GM21360 (cell line): ENCODE measurements around the gene TMEM63A.

ENCODE experiments used
- ATAC-seq: cut with Tn5 transposase; IDR thresholded peaks from one replicate; pipeline ENCODE4 v1.9.1; 2021; ENCODE audit warnings: mild to moderate bottlenecking, moderate library complexity; ENCODE audit not compliant: unreplicated experiment

The TMEM63A gene

DNA sequence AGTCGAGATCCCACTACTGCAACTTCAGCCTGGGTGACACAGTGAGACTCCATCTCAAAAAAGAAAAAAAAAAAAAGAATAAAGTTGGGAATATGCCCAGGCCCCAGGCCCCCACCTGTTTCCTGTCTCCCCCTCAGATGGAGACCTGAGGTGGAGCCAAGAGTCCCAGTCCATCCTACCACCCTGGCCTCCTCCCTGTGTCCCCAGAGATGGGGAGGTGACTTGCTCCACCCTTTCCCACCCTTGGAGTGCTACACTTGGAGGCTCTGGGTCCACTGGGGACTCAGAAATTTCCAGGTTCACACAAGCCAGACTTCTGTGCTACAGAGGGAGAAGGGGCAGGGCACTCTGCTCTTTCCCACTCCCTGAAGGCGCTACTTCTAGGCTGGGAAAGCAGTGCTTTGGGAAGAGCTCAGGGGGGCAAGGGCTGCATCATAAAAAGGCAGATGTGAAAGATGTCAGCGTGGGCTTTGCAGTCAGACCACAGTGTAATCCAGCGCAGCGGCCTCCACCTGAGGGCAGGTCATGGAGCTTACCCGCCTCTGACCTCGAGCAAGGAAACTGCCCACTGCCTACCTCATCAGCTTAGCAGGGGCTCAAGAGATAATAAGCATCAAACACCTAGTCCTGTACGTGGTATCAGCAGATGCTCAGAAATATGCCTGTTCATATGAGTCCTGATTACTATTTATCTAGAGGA is 13.4 kb downstream of the TMEM63A start:
- ATAC-seq, result no peak

DNA sequence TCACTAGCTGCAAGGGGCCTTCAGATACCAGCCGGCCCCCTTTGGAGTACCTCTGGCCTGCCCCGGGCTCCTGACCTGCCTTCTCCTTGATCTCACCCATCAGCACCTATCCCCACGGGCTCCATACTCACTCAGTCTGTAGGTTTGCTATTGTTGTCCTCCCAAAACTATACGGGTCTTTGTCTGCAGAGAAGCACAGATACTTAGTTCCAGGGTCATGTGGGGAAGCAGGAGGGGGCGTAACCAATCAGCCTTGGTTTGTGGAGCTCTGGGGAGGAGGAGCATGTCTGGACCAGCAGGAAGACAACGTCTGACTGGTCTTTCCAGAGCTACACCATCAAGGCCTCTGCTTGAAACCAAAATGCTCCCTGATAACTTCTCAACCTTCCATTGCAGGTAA is 15.2 kb downstream of the TMEM63A start:
- no peak for ATAC-seq

DNA sequence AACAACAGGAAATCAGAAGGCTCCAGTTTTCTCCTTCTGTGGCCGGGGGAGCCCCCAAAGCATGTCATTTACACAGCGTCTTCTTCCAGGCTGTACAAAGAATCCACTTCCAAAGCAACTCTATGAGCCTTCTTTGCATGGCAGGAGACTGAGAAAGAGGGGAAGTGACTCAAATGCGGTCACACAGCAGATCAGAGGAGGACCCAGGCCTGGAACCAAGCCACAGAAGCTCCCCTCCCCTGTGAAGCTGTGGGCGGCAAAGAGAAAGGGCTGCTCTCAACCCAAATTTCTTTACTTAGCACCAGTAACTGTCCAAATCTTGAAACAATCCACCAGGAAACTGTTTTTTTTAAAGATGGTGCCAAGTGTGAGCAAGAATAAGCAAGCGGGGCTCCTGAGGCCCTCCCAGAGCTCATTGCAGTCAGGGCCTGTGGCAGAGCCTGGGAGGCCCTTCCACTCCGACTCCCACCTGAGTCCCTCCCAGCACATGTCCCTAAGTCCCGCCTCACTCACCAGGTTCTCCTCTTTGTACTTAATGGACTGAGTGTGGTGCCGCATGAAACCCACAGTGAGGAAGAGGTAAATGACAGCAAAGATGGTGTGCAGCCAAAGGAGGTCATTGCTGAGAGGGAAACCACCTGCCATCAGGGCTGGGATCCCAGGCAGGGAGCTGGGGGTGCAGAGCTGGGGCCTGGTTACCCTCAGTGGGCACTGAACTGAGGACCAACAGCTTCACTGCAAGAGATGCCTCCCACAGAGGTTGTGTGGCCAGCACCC is 15.9 kb downstream of the TMEM63A start:
- ATAC-seq, result peak; percentile 58

DNA sequence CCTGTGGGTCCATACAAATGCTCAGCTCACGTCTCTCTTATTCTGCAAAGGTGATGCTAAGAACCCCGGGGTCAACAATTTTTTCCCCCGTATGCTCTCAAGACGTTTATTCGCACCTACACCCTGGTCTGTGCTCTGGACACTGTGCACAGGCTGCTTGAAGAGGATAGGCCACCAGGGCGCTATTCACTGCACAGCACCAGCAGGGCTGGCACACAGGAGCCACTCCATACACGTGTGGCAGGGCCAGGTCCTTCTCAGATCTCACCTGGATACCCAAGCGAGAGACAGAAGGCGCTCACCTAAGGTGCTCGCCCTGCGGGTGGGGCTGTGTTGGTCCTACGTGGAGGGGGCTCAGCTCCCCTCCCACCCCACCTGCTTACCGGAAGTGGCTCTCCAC is 16.7 kb downstream of the TMEM63A start:
- no peak for ATAC-seq

DNA sequence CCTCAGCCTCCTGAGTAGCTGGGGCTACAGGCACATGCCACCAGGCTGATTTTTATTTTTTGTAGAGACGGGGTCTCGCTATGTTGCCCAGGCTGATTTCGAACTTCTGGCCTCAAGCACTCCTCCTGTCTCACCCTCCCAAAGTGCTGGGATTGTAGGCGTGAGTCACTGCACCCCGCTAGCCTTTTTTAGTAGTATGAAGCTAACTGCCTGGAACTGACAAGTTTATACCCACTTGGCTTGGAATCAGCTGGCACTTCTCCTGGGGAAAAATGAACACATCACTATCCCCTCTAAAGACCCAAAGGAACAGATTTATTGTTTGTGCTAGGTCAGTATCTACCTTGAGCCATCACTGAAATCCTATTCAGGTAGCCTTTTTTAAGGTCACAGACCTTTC is 19.0 kb downstream of the TMEM63A start:
- ATAC-seq, result no peak

DNA sequence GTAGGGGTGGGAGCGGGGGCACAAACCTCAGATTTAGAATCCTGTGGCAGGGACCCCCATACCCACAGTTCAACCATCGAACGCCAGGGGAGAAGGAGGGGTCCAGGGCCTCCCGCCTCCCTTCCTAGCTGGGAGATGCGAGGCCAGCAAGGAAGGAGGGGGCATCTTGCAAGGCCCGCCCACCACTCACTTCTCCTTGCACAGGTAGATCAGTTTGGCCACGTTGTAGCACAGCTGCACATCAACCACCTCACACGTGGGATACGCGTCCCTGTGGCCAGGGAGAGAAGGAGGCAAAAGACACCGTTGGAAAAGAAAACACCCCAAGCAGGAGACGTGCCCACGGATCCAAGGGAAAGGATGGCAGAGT is 19.6 kb downstream of the TMEM63A start:
- no peak for ATAC-seq

DNA sequence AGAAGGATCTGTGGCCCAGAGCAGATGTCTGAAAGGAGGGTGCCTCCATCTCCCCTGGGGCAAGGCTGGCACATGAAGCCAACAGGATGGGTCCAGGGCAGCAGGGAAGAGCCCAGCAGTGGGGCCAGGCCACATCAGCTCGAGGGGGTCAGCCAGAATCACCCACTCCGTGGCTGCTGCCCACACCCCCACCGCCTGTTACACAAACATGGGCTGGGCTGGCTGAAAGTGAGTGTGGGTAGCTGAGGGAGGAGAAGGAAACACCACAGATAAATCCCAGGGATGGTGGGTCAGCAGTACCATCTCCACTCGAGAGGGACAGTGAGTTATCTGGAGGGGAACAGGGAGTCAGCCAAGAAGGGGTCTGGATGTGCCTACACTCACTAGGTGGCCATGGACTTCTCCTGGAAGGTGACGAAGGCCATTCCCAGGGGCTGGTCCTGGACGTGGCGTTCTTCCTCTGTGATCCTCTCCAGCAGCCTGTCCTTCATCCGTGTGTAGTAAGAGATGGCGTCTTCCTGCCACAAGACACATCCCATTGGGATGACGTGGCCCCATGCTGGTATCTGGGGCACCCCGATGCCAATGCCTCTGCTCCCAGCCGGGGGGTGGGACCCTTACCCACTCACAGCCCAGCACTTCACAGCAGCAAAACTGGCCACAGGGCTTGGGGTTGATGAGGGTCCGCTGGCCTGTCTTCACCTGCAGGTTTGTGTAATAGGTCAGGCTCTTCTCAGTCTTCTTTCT is 20.2 kb downstream of the TMEM63A start:
- no peak for ATAC-seq

DNA sequence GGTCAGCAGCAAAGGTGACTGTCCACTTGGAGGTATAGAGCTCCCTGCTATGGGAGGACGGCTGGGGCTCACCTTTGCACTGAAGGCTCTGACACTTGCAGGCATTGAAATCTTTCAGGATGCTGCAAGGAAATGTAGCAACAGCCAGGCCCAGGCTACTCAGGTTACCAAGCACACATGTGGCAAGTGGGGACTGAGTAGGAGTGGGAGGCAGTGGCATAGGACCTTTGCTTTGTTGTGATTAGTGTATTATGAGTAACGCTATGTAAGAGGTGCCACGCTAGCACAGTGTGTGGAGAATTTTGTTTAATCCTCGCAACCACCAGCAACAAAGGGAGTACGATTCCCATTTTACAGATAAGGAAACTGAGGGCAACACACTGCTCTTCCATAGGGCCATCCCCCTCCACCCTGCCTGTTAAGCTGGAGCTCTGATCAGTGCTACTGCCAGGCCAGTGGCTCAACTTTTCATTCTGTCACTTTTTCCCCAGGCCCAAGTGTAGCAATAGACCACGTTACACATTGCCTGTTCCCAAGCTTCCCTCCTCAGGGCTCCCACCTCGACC is 21.2 kb downstream of the TMEM63A start:
- no peak for ATAC-seq

DNA sequence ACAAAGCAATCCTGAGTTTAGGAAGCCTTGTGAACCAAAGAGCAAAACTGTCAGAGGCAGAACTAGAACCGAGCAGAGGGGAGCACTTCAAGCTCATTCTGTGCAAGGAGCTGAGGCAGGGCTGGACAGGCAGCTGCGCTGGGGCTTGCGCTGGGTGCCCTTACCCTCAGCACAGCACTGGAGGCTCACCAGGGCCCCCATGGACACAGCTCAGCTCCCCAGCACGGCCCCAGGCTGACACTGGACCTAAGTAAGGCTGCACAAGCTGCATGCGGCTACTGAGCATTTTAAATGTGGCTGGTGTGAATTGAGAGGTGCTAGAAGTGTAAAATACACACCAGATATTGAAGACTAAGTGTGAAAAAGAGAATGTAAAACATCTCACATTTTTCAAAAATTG is 22.1 kb downstream of the TMEM63A start:
- no peak for ATAC-seq

DNA sequence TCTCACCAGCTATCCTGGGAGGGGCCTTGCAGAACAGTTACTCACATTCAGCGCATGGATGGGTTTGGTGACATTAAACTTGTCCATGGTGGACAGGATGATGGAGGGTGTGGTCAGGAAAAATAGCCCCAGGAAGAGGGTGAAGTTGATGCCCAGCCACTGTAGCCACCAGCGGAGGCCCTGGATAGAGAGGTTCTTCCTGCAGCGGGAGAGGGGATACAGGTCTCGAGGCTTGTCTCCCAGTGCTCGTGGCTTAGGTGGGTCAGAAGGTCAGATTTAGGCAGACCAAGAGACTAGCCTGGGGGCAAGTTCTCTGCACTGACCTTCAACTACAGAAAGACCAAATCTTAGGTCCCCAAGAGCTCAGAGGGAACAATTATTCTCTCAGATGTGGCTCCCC is 23.0 kb downstream of the TMEM63A start:
- ATAC-seq, result no peak

DNA sequence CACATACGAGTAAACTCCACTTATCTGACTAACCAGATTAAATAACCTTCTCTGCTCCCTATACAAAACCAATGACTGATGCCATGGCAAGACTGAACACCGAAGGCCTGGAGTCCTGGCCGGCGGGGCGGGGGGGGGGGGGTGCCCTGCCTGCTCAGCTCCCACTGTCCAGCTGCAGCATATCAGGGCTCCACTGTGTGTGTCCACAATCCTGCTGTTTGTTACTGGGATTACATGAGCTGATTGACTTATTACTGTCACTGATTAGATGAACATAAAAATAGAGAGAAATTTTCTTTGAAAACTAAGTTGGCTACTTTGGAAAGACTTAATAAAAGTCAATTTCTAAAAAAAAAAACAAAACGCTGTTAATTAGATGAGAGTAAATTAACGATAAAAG is 24.9 kb downstream of the TMEM63A start:
- no peak for ATAC-seq

DNA sequence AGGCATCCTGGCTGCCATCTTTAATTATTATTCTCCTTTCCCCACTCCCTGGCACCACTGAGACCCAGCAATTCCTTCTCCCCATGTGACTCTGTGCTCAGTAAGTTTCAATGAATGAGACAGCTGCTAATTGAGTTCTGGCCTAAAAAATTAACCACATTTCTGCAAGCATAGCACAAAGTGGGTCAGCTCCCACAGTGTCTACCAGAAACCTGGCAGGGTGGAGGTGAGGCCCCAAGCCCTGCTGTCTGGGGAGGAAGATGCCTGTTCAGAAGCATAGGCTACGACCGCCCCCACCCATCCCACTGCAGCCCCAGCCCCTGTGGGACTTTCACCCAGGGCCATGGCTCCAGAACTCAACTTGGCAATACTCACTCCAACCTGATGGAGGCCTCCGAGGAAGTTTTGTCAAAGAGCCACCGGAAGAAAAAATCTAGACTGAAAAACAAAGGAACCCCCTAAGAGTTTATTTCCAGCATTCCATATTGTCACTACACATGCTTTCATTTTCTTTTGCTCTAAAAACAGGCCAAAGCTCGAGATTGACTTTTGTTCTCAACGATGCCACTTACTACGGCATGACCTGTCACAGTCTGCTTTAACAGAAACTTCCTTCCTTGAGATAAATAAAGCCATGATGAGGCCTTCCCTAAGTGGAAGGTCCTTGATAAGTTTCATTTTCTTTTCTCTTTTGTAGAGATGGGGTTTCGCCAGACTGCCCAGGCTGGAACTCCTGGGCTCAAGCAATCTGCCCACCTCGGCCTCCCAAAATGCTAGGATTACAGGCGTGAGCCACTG is 26.5 kb downstream of the TMEM63A start:
- no peak for ATAC-seq

DNA sequence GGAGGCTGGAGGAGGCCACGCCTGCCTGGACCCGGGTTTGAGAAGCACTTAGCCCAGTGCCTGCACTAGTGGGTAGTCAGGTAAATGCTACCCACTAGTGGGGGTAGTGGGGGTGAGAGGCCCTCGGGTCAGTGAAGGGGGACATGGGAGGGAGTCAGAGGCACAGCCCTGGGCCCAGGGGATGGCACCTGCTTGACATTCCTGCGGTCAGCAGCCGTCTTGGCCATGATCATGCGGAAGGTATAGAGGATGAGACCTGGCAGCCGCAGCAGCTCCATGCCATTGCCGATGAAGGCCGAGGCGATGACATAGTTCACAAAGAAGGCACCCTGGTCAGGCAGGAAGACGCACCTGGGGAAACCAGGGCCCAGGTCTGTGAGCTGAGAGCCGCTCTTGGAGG is 28.7 kb downstream of the TMEM63A start:
- ATAC-seq, result no peak

DNA sequence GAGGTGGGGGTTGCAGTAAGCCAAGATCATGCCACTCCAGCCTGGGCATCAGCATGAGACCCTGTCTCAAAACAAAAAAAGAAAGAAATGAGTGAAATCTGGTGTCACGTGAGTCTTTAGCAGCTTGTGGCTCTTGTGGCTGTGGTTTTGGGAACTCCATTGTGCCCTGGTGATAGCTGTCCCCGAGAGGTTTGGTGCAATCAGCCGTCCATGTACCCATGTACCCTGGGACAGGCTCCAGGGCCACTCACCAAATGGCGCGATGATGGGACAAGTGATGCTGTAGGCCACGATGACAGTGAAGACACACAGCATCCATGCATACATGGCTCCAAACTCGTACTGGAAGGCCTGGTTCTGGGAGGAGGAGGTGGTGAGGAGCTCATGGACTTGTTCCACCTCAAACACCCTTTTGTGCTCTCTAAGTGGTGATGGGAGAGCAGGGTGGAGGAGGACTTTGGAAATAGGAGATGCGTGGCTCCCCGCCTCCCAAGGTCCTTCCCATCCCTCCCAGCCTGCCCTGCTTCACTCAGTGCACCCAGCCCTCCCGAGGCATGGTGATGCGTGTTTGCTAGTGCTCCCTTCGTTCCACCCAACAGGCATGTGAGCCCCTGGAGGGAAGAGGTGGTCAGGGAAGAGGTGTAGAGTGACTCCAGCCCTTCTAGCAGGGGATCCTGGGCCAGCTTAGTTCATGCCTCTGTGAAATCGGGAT is 29.6 kb downstream of the TMEM63A start:
- ATAC-seq, result no peak

DNA sequence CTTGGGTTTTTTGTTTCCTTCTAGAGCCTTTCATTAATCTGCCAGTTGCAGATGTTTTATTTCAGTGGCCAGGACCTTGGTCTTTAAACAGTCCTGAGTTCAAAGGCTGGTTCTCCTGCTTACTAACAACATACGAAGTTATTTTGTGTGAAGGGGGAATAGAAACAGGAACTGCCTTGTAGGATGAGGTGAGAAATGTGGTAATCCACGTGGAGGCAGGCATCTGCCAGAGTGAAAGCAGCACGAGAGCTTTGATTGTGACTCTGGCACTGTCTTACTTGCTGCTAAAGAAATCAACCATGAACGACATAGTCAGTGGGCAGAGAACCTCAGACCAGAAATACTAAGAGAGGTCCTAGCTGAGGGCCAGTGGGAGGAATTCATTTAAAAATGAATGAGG is 30.4 kb downstream of the TMEM63A start:
- peak; percentile 63 for ATAC-seq

DNA sequence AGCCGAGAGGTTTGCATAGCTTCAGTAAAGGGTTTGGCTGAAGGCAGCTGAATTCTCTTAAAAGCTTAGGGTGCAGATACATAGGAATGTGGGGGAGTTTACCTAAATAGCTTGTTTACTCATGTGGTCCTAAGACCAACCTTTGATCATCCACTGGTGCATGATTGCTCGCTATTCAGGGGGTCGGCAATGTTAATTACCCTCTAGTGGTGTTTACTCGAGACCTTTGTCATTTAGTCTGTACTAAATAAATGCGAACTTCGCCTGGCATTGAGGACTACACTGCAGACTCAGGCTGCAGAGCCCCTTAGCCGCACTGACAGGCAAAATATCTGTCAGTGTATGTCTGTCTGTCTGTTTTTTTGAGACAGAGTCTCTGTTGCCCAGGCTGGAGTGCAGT is 31.8 kb downstream of the TMEM63A start:
- no peak for ATAC-seq

DNA sequence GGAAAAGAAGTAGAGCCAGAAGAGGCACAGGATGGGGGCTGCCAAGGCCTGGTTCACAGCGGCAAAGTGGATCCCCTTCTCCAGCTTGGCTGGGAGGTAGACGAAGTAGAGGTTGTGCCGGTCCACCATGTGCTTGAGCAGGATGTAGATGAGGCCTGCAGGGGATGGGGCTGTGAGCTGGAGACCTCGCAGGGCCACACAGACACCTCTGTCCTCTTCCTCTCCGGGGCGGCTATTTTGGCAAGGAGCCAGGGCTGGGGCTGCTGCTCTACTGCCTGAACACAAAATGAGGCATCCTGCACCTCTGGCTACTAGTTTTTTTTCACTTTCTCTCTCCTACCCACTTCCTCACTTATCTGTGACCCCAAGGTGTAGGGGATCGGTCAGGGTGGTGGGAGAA is 32.3 kb downstream of the TMEM63A start:
- ATAC-seq, result no peak

DNA sequence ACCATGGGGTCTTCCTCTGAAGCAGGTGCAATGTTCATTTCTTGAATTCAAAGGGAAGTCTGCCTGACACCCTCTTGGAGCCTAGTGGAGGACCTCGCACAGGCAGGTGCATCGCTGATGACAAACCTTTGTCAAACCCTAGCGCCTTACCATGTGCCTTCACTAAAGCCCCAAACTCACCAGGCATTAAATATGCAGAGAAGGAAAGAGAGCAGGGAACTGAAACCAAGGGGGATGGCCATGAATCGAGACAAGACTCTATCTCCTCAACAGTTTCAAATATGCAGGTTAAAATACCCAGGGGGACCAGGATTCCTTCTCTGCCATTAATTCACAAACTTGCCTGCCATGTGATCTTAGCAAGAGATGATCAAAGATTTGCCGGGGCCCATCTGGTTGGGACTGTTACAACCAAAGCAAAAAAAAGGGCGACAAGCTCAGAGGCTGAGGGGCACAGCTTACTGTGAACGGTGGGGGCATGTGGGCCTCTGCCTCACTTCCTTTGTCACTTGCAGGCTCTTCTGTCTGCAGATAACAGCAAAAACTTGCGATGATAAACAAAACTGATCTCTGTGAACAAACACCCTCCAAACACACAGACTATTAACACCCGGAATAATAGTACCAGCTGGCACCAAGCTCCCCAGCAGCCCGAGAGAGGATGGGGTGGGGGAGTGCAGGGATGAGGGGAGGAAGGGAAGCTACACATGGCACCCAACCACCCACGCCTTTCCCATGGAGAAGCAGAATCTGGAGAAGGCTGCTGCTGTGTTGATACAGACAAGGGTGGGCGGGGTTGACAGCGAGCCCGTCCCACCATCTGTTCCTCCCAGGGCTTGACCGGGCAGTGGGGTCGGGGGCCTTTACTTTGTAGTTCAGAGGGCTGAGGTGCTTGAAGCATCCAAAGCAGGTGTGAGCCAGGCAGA is 33.9 kb downstream of the TMEM63A start:
- ATAC-seq, result peak; percentile 64

DNA sequence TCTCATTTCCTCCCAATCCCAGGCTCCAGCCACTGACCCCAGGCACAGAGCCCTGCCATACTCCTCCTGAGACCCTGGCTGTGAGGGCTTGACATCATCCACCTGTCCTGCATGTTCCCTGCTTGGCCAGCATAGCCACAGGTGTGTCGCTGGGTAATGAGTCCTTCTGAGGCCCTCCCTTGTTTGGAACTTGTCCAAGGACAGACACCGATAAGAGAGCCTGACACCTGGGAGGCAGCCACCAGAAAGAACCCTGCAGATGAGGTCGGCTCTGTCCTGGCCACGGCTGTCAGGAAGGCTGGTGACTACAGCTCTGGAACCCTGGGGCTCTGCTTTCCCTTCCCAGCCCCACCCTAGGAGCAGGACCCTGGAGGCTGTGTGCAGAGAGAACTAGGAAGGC is 34.6 kb downstream of the TMEM63A start:
- peak; percentile 1 for ATAC-seq
